Sigmoid colon (tissue), 4 donors: ENCODE measurements around the gene HS3ST6.

ENCODE experiments used
- POLR2A ChIP-seq, 2 donors: fragments of 450-650 bp; IDR thresholded peaks; one replicate each; pipeline ENCODE4 v1.6.1; 2016; ENCODE audit warnings: antibody characterized with exemption in 2 of 2, mild to moderate bottlenecking in 2 of 2, moderate library complexity in 2 of 2
- POLR2AphosphoS5 ChIP-seq, 4 donors: sonication (generic); formaldehyde crosslinking; IDR thresholded peaks; one replicate each; pipeline ENCODE4 v1.6.1; 2017; ENCODE audit warnings: antibody characterized with exemption in 4 of 4
- TF ChIP-seq, protein P1 (sequence below), 4 experiments: fragments of 450-650 bp in 3 of 4; fragments of 200-600 bp in 1 of 4; IDR thresholded peaks; one replicate each; pipeline ENCODE4 v1.5.1; 2016 to 2019; ENCODE audit warnings: antibody characterized with exemption in 4 of 4, mild to moderate bottlenecking in 3 of 4, moderate library complexity in 2 of 4

DNA sequence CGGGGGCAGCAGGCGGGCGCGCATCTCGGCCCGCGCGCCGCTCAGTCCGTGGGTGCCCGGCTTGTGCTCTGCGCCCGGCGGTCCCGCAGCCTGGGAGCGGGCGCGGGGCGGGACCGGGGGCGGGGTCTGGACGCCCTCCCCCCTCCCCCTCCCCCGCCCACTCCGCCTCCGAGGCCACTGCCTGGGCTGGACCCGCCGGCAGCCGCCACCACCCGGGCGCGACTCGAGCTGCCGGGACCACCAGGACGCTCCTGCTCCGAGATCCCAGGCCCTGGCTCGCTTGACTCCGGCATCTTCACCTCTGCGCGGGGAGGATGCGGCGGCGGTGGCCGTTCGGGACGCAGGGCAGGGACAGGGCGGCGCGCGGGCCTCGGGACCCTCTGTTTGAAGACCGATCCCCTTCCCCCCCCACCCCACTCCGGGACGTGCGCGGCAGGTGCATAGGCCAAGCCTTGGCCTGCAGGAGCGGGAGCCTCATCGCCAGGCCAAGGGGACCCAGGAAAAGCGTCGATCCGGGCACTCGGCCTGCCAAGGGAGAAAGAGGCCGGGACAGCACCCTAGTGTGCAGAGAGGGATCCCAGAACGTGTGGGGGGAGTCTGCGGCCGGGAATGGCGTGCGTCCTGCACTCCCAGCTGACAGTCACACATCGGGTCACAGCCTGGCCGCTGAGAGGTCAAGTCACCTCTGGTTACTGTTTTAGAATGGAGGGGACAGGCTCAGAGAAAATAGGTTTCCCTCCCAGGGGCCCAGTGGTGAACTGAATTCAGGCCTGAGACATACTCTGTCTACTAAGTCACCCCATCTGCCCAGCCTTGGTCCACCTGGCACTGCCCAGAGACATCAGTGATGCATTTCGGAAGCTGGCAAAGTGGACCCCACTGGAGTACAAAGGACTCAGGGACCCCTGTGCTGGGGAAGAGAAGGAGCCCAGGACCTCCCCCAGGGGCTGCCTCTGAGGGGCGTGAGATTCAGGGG lies at the start of gene HS3ST6:
- TF ChIP-seq, protein P1, sequence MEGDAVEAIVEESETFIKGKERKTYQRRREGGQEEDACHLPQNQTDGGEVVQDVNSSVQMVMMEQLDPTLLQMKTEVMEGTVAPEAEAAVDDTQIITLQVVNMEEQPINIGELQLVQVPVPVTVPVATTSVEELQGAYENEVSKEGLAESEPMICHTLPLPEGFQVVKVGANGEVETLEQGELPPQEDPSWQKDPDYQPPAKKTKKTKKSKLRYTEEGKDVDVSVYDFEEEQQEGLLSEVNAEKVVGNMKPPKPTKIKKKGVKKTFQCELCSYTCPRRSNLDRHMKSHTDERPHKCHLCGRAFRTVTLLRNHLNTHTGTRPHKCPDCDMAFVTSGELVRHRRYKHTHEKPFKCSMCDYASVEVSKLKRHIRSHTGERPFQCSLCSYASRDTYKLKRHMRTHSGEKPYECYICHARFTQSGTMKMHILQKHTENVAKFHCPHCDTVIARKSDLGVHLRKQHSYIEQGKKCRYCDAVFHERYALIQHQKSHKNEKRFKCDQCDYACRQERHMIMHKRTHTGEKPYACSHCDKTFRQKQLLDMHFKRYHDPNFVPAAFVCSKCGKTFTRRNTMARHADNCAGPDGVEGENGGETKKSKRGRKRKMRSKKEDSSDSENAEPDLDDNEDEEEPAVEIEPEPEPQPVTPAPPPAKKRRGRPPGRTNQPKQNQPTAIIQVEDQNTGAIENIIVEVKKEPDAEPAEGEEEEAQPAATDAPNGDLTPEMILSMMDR (IDR thresholded peaks at IDR 0.05): no peak
- no peak for TF ChIP-seq POLR2A (IDR thresholded peaks at IDR 0.05)
- no peak for TF ChIP-seq POLR2AphosphoS5 (IDR thresholded peaks at IDR 0.05)
